Thyroid gland (tissue), 4 donors: Measurements from ENCODE around the gene ITGB7. TPM values are rescaled to one million over a fixed set of nuclear protein-coding genes. Genes with fewer than 3 reads are reported as not detected.

ENCODE experiments used
- DNase-seq, 2 donors: peaks; one replicate each; pipeline ENCODE4 v3.0.0-alpha.2; 2019
- H3K27ac ChIP-seq, 3 donors: fragments of 200-600 bp; sonication (generic); 1 replicate in 2 of 3; 2 replicates in 1 of 3; pipeline ENCODE4 v1.5.1; 2016 to 2019; ENCODE audit warnings: mild to moderate bottlenecking in 1 of 3, moderate library complexity in 1 of 3
- H3K27me3 ChIP-seq: fragments of 200-600 bp; sonication (generic); one replicate; pipeline ENCODE4 v1.5.1; 2019
- H3K36me3 ChIP-seq, 2 donors: fragments of 200-600 bp; sonication (generic); one replicate each; pipeline ENCODE4 v1.5.1; 2016 to 2019
- H3K4me1 ChIP-seq, 2 donors: fragments of 200-600 bp; sonication (generic); one replicate each; pipeline ENCODE4 v1.5.1; 2017 to 2019
- H3K4me3 ChIP-seq, 3 donors: fragments of 200-600 bp; sonication (generic); replicated peaks in 1 of 3; 1 replicate in 2 of 3; 2 replicates in 1 of 3; pipeline ENCODE4 v1.5.1; 2016; ENCODE audit warnings: mild to moderate bottlenecking in 1 of 3
- H3K9me3 ChIP-seq: fragments of 200-600 bp; sonication (generic); one replicate; pipeline ENCODE4 v1.5.1; 2017
- CTCF ChIP-seq, 6 experiments: fragments of 200-600 bp in 3 of 6; fragments of 450-650 bp in 3 of 6; sonication (generic) in 3 of 6; IDR thresholded peaks; one replicate each; pipeline ENCODE4 v1.5.1; 2016 to 2019; ENCODE audit warnings: antibody characterized with exemption in 6 of 6, mild to moderate bottlenecking in 2 of 6, inconsistent platforms in 1 of 6, moderate library complexity in 1 of 6
- POLR2A ChIP-seq, 2 donors: fragments of 450-650 bp; IDR thresholded peaks; one replicate each; pipeline ENCODE4 v1.6.1; 2017; ENCODE audit warnings: antibody characterized with exemption in 2 of 2, mild to moderate bottlenecking in 2 of 2, moderate library complexity in 1 of 2
- WGBS, 2 donors: methylation state at CpG; one replicate each; pipeline ENCODE4 v1.1.5; 2017; 5-methylcytosine and 5-hydroxymethylcytosine counted together
- intact Hi-C: fragments of 100-400 bp; cut with DNase I; formaldehyde crosslinking; loops from one replicate; pipeline ENCODE4 v1.15.1; 2023
- total RNA-seq, 4 donors: library from RNA; depleted of rRNA; stranded (reverse); fragments of >200 nt; gene quantifications; one replicate each; pipeline ENCODE4 v1.2.3, GENCODE V29; 2016

Gene ITGB7
- total RNA-seq, 4 donors from 2014 or later = 3.2 to 15.6 (median 4.9) TPM

DNA sequence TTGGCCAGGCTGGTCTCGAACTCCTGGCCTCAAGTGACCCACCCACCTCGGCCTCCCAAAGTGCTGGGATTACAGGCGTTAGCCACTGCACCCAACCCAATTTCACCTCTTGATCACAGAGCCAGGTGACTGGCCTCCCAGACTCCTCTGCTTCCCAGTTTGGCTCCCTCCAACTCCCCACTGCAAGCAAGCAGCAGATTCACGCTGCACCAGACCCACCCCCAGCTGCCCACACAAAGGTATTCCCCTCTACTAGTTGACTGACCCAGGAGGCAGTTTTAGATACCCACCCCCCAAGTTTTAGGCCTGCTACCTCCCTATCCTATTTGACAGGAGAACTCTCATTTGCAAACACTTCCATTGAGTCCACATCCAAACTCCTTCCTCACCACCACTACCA lies 19.8 kb upstream of the ITGB7 start:
- intact Hi-C loops = no loop called here
- Histone ChIP-seq H3K4me3 (no peak overlapping the region), H3K36me3 (peaks cover 0 to 9% of the 10 kb centered on the region in 2 donors), H3K9me3 (no peaks in the 10 kb centered on the region), H3K27me3 (no peaks in the 10 kb centered on the region), H3K4me1 (peaks cover 40 to 65% of the 10 kb centered on the region in 2 donors), H3K27ac (no peak overlapping the region)
- TF ChIP-seq POLR2A (IDR thresholded peaks at IDR 0.05) (no peak), CTCF (IDR thresholded peaks at IDR 0.05) (no peak)
- WGBS, 2 donors = 91 to 96% methylated on average over 4 of the region's 4 CpGs
- no peak for DNase-seq

DNA sequence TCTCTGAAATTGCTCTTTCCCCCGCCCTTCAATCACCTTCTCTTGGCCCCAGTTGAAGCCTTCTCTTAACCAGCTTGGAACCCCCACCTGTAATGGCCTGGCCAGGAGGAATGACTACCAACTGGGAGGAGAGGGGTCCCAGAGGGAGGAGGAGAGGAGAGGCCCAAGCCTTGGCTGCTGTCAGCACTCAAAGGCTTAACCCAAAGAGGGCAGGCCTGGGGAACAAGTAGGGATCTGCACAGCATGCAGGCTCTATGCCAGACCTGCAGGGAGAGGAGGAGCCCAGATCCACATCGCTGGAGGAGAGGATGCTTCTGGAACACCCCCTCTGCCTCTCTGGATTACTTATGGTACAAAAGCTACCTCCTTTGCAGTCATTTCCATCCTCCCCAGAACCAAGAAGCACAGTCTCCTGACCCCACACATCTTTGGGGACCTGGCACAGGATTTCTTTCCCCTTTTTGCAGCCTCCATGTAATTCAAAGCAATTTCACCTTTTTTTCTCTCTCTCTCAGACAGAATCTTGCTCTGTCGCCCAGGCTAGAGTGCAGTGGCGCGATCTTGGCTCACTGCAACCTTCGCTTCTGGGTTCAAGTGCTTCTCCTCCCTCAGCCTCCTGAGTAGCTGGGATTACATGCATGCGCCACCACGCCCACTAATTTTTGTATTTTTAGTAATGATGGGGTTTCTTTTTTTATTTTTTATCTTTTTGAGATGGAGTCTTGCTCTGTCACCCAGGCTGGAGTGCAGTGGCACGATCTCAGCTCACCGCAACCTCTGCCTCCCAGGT lies 18.8 kb upstream of the ITGB7 start:
- TF ChIP-seq POLR2A (IDR thresholded peaks at IDR 0.05) = no peak
- TF ChIP-seq CTCF (IDR thresholded peaks at IDR 0.05) = no peak
- Histone ChIP-seq H3K27ac (peak overlapping the region in 1 of 3 donors; percentile 23), H3K27me3 (no peaks in the 10 kb centered on the region), H3K4me3 (no peak overlapping the region), H3K4me1 (peaks cover 31 to 61% of the 10 kb centered on the region in 2 donors), H3K36me3 (peaks cover 0 to 9% of the 10 kb centered on the region in 2 donors), H3K9me3 (no peaks in the 10 kb centered on the region)
- intact Hi-C loops = no loop called here
- 91 to 92% methylated on average over 10 of the region's 10 CpGs for WGBS, 2 donors
- no peak for DNase-seq

DNA sequence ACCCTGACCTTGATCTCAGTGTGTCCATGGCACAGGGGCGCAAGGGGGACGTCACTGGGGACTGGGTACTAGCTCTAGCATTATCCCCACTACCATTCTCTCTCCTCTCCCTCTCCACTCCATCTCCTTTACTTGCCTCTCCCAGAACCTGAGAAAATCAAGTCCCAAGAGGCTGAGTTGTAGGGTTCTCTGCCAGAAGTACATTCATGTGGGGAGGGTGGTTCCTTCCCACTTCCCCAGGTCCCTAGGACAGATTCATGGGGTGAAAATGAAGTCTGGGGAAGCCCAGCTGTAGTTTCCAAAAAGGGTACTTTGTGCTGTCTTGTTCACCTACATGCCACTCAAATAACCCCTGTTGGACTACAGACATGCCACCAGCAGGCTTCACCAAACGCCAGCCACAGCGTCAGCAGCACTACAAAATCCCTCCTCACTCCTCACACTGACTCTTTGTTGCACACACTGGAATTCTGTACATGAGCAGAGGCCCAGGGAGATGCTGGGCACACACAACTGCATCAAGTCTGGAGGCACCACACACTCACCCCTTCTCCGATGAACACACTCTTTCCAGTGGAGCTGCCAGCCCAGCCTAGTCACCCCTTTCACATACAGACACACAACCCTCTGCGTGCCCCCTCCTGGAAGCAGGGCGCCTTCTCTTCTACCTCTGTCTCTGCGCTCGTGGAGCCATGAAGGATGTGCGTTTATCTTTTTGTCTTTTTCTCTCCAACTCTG lies 18.0 kb upstream of the ITGB7 start:
- no peak for TF ChIP-seq POLR2A (IDR thresholded peaks at IDR 0.05)
- 83 to 89% methylated on average over 10 of the region's 10 CpGs for WGBS, 2 donors
- no peak for DNase-seq
- H3K4me1 ChIP-seq = peaks cover 24 to 54% of the 10 kb centered on the region in 2 donors
- H3K27ac ChIP-seq = peak overlapping the region in 2 of 3 donors; percentile 38 to 98
- H3K9me3 ChIP-seq = no peaks in the 10 kb centered on the region
- peaks cover 0 to 9% of the 10 kb centered on the region in 2 donors for H3K36me3 ChIP-seq
- no peak overlapping the region for H3K4me3 ChIP-seq
- no peaks in the 10 kb centered on the region for H3K27me3 ChIP-seq
- intact Hi-C loops = no loop called here

GRCh38 chr12:53224061-53224896 lies 17.2 kb upstream of the ITGB7 start:
- DNase-seq = peak; percentile 36 to 57
- TF ChIP-seq CTCF (IDR thresholded peaks at IDR 0.05) (no peak), POLR2A (IDR thresholded peaks at IDR 0.05) (no peak)
- Histone ChIP-seq H3K4me3 (no peak overlapping the region), H3K27me3 (no peaks in the 10 kb centered on the region), H3K4me1 (peaks cover 29 to 48% of the 10 kb centered on the region in 2 donors), H3K36me3 (peaks cover 0 to 9% of the 10 kb centered on the region in 2 donors), H3K9me3 (no peaks in the 10 kb centered on the region), H3K27ac (peak overlapping the region in 2 of 3 donors; percentile 98 to 99)
- intact Hi-C loops = no loop called here
- WGBS, 2 donors = 57 to 60% methylated on average over 11 of the region's 11 CpGs

DNA sequence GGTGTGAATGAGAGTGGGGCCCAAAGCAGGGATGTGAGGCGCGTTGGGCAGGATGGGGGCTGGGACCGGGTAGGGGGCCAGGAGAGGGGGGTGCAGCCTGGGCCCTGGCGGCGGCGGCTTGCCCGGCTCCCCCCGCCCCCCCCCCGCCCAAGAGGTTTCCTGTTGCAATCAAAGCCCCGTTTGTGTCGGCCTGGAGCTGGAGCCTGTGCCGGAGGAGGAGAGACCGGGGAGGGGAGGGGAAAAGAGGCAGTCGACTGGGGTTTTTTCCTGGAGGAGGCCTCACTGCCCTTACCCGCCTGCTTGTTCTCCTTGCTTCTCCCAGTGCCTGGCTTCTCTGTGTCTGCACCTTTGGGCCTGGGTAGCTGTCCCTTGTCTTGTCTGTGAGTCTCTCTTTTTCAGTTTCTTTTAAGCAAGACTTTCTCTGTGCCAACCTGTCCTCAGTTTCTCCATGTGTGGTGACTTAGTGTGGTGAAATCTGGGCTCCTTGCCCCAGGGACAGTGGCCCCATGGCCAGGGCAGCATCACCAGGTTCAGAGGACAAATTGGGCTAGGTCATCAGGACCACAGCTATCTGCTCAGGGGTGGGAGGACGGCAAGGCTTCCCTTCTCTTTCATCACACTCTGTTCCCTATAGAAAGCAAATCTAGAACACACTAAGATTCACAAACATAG lies 16.5 kb upstream of the ITGB7 start:
- 36 to 38% methylated on average over 15 of the region's 16 CpGs for WGBS, 2 donors
- no peaks in the 10 kb centered on the region for H3K27me3 ChIP-seq
- no peaks in the 10 kb centered on the region for H3K9me3 ChIP-seq
- TF ChIP-seq POLR2A (IDR thresholded peaks at IDR 0.05) (no peak), CTCF (IDR thresholded peaks at IDR 0.05) (no peak)
- H3K27ac ChIP-seq = peak overlapping the region; percentile 42 to 99 (median 98)
- peaks cover 0 to 9% of the 10 kb centered on the region in 2 donors for H3K36me3 ChIP-seq
- DNase-seq = no peak
- intact Hi-C loops = no loop called here
- H3K4me1 ChIP-seq = peaks cover 31 to 53% of the 10 kb centered on the region in 2 donors
- no peak overlapping the region for H3K4me3 ChIP-seq
